GM18508 (cell line): ENCODE measurements around the gene PTPRS.

Experiments
- ATAC-seq: cut with Tn5 transposase; IDR thresholded peaks from one replicate; pipeline ENCODE4 v1.9.1; 2021; ENCODE audit warnings: moderate number of reproducible peaks; ENCODE audit not compliant: insufficient read depth, unreplicated experiment

The PTPRS gene

DNA sequence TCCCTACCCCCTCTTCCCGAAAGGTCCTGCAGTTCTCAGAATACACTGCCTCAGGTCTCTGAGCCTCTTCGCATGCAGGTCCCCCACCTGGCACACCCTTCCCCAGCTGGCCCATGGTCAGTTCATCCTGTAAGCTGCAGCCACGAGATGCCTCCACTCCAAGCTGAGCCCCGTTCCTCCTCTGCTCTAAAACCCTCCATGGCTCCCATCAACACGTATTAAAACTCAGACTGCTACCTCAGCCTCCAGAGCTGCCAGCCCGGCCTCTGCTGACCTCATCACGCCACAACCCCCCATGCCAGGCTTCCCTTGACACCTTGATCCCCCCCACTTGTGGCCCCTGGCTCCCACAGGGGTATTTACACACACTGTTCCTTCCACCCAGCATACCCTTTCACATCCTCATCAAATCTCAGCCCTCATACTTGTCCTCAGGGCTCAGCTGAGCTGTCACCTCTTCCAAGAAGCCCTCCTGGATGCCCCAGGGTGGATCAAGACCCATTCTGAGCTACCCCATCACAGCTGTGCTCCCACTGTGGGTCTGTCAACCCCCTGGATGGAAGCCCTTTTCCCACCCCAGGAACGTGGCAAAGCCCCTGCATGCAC is 48.9 kb downstream of the PTPRS start:
- ATAC-seq, result no peak
